ENCODE results near the gene EML1.

The EML1 gene

DNA sequence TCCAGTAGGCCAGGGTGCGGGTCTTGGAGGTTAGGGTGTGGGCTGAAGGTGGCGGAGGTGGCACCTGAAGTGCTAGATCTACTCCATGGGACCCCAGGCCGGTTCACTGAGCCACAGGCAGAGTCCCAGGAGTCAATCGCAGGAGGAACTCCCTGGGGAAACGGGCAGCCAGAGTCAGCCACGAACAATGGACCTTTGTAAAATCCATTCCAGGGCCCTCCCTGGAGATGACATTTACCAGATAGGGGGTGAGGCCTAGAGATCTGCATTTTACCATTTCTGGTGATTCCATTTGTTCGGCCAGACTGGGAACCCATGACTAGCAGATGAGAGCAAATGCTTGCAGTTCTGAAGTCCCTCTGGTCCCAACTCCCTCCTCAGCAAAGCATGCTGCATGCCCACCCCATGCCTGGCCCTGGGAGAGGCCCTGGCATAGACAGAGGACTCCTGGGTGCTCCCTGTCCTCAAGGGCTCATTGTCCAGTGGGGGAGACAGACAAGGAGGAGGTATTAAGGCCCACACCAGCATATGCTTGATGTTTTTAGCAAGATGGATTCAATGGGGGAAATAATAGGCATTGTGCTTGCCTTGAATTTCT is 115.5 kb downstream of the EML1 start:
- DNase-seq: no peak

DNA sequence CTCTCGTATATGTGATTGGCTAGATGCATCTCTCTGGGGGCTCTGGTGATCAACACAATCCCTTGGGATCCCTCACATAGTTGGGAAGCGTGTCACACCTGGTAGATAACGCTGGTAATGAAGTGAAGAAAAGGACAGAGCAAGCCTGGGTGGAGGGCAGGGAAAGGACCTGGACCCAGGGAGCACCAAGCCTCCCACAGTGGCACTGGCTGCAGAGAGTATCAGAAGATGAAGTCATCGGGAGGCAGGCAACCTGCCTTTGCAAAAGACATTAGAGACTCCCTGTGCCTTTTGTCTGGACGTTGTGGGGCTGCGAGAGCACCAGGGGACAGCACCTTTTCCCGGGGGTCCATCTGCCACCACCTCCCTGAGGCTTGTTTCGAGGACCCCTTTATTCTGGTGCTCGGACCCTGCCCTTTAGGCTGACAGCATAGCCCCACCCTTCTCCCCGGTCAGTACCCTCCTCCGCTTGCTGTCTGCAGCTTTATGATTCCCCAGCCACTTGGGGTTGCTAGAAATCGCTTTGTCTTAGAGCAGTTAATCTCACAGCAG is 116.4 kb downstream of the EML1 start:
- no peak for DNase-seq

DNA sequence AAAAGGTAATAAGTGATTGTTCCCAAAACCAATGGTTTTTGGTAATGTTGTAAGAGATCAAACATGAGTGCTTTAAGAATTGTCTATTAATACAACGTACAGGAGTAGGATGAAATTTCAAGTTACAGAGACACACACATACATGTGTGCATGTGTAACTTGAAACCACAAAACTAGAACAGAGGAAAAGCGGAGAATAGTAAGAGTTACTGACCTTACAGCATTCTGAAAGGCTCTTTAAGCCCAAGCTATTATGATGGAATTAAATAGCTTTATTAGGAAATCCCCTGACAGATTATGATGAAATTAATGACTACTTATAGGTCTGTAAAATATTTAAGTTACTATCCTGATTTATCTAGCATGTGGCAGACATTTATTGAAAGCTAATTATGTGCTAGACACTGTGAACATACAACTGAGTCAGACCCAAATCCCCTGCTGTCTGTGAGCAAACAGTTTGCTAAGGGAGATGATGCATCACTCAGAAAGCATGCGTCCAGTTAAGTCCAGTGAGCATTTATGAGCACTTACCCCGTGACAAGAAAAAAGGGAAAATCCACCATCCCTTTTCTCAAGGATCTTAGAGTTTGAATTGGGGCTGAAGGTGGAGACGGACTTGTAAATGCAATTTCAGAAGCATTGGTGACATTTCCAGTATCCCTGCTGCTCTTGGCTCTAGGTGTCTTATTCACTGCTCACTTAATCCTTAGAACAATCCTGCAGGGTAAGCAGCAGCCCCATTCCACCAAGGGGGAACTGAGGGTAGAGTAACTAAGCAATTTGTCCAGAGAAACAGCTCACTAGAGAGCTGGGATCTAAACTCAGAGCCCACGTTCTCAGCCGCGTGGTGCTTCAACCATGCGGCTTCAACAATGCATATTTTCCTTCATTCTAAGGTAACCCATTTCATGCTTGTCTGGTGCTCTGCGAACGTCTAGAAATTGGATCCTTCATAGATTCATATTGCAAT is 117.4 kb downstream of the EML1 start:
- DNase-seq: no peak

DNA sequence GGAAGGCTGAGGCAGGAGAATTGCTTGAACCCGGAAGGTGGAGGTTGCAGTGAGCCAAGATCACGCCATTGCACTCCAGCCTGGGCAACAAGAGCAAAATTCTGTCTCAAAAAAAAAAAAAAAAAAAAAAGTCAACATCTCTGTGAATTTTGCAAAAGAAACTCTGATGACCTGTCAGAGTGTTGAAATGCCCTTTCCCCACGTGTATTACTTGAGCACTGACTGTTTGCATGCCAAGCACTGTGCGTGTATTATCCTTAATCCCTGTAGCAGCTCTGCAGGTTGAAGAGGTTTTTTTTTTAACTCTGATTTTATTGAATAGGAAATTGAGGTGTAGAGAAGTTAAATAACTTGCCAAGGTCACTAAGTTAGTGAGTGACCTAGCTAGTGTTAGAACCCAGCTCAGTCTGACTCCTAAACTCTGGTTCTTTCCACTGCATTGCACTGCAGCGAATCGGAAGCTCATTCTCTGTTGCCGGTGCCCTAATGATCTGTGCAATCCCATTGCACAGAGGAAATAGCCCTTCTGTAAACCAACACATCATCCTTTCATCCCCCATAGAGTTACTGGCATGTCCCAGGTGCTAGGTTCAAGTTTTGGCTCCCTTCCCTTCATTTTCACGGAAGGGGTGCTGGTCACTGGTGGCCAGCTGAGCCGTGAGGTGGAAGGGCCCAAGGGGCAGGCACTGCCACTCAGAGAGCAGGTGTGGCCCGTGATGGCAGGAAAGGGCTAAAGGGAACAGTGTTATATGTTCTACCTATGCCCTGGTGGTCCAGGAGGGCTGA is 122.3 kb downstream of the EML1 start:
- DNase-seq: no peak

DNA sequence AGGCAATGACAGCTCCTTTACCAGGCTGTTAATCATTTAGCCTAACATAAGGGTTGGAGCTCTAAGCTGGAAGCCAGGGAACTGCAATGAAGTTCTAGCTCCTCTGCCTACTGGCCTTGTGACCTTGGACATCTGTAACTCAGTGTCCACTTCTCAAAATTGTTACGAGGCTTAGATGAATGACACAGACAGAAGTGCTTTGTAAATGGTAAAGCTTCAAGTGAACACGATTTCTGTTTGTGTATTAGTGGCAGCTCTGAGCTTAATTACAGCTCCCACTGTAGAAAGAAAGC is 122.8 kb downstream of the EML1 start:
- no peak for DNase-seq

DNA sequence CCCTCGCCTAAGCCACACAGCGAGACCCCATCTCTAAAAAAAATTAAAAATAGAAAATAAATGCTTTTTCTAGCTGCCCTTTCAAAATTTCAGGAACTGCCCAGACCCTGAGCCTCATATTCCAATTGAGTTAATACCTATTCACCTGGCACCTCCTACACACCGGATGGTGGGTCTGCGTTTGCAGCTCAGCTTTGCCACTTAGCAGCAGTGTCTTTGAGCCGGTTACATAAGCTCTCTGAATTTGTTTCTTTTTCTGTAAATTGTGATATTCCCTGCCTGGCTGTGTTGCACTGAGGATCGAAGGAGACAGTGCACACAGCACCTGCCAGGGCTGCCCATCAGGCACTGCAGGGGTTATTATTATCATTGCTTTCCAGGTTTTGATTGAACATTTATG is 125.6 kb downstream of the EML1 start:
- DNase-seq: no peak

DNA sequence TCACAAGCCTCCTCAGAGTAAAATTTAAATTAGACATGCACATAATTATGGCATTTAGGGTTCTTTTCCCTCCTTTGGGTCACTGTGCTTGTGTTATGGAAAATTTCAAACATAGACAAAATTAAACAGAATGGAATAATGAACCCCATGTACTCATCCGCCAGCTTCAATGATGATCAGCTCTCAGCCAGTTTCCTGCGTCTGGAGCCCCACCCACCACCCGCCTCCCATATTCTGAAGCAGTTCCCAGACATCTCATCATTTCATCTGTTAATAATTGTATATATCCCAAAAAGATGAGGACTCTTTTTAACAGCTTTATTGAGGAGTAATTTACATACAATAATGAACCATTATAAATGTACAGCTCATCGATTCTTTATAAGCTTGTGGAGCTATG is 128.2 kb downstream of the EML1 start:
- DNase-seq: no peak

DNA sequence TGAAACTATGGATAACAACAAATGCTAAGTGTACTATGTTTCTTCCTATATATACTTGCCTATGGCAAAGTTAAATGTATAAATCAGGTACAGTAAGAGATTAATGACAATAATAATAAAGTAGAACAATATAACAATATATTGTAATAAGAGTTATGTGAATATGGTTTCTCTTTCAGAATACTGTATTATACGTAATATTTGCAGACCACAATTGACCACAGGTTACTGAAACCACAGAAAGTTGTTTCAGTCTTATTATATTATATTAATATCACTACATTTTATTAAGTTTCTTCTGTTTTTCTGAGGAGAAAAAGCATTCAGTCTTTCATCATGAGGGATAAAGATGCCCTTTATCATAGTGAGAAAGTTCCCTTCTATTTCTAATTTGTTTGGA is 131.2 kb downstream of the EML1 start:
- no peak for DNase-seq

DNA sequence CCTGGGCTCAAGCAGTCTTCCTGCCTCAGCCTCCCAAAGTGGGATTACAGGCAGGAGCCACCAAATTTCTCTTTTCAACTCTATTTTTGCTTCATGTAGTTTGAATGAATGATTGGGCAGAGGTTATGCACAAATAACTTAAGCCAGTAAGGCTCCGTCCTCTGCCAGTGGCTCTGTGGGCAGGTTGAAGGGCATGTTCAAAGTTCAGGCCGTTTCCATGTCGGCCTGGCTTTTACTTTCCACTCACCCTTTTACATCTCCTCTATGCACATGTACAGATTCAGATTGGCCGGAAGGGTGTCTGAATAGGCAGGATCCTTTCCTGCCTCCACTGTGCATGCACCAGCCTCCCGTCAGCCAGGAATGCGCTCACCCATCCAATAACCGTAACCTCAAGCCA is 132.3 kb downstream of the EML1 start:
- no peak for DNase-seq

DNA sequence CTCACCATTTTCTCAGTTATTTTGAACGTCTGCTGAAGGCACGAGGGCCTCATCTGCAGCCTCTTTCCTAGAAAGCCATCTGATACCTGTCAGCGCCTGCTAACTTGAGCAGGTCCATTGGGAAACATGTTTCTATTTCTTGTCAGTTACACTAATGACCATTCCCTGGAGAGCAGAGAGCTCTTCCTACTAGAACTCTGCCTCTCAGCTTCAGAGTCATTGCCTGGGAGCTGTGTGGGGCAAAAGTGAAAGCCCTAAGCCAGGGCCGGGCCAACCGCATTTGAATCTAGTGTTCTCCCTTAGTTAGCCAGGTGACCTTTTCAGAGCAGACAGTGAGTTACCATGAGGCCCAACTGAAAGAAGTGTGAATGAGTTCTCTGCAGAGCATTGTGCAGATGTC is 135.8 kb downstream of the EML1 start:
- DNase-seq: no peak

DNA sequence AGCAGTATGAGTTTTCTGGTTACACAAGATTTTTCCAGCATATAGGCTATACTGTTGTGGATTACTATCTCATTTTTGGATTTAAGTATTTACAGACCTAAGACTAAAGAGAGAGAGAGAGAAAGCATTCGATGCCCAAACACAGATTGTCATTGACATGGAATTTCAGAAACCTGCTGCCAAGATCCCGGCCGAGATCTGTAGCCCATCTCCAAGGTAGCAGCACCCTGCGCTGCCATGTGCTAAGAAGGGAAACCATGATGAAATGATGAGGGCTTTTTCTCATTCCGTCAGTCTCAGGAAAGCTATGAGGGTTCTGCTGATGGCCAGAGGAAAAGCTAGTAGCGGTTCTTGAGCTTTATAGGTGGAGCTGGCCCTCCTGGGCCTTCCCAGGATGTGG is 136.4 kb downstream of the EML1 start:
- DNase-seq: no peak

DNA sequence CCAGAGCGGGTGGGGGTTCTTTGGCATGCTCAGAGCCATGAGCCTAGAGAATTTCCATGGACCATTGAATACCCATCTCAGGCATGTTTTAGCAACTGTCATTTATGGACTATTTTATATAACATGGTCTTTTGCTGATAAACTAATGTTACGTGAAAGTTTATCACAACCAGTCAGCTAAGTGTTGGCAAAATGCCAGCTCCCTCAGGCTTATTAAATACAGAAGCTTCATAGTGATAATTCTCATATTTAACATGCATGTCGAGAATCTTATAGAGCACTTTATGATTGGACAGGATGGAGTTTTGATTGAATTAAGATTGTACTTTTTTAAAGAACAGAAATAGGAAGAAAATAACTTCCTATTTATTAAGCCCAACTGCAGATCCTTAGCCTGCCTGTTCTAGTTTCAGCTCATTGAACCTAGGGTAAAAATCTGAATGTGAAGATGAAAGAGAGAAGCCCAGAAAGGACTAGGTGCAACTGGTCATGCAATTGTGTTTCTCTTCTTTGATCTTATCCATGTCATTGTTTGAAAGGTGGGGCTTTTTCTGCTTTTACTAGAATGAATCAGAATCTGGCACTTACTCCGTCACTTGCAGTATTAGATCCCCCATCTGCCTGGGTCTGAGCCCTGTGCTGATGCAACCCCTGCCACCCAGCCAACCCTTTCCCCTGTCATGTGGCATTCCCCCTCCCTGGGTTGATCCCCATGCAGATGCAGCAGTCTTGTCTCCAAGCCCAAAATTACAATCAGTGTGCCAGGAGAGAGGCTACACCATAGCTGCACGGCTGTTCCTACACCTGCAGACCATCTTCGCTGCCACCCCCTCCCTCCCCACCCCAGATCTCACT is 137.4 kb downstream of the EML1 start:
- DNase-seq: no peak

DNA sequence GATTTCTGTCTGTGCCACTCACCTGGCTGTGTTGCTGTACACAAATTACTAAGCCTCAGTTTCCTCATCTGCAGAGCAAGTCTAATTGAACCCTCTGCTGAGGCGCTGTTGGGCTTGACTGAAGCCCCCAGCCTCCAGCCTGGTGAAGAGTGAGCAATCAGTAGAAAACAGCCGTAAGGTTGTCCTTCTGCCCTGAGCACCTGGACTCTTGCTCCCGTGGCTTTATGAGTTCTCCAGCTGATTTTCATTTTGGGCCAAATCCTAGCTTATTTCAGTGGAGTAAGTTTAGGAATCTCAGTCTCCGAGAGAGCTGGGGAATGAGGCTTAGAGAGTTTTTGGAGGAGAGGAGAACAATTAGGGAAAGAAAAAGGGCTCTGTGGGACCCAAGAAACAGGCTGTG is 138.1 kb downstream of the EML1 start:
- no peak for DNase-seq

DNA sequence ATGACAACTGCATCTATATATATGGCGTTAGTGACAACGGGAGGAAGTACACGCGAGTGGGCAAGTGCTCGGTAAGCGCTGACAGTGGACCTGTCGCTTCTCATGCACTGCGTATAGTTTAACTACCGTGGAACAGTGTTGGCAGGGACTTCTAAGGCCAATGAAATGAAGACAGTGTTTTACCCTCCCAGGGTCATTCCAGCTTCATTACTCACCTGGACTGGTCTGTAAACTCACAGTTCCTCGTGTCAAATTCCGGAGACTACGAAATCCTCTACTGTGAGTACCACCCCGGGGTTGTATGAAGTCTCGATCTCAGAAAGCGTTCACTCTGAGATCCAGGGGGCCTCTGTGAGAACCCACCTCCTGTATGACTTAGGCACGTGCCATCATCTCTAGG is 142.8 kb downstream of the EML1 start:
- DNase-seq: no peak

DNA sequence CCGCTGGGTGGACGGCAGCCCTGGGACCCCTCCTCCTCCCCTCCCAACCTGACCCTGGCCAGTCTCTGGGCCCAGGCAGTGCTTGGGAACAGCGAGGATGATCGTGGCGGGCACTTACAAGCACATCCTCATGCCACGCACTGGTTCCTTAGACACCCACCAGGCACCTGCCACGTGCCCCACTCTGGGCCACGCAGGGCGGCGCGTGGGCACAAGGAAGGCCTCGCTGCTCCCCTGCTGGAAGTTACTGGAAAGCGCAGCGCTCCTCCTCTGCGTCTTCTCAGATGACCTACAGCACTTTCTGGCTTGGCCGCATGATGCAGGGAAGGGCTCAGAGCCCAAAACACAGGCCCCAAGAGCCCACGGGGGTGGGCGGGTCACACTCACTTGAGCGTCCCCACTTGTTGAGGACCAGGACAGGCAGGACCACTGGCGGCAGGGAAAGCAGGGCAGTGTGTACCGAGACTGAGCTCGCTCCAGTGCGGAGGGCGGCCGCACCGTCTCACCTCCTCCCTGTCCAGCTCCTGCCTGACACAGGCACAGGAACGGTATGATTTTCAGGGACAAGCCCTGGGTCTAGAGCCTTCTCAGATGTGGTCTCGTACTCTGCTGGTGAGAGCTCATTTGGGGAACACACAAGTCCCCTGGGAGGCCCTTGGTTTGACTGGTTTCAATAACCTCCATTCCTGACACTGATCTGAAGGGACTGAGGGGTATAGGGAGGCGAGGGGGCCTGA is 143.7 kb downstream of the EML1 start:
- no peak for DNase-seq

DNA sequence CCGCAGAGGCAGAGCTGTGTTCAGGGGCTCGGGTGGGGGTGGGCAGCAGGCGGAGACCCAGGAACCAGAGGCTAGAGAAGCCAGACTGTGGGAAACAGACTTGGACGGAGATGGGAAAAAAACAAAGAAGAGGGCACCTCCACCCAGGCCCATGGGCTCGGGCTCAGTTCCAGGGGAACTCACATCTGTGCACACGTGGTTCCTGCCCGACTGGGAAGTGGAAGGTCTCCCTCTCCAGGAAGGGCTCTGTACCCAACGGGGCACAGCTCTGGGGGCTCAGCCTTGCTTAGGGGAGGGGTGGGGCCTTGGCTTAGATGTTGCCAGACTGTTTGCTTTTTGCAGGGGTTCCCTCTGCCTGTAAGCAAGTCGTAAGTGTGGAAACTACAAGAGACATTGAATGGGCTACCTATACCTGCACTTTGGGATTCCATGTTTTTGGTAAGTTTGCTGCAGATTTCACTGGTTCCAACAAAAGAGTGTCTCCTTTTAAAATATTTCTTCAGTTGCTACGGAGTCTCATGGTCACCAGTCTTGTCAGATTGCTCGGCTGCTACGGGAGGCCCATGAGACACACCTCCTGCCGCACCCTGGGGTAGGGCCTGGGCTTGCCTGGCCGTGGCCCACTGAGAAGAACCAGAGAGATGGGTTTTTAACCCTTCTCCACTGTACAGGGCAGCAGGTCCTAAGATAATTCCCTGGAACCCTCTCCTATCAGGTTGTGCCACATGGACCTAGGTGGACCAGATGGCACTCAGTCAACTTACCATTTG is 144.4 kb downstream of the EML1 start:
- no peak for DNase-seq

DNA sequence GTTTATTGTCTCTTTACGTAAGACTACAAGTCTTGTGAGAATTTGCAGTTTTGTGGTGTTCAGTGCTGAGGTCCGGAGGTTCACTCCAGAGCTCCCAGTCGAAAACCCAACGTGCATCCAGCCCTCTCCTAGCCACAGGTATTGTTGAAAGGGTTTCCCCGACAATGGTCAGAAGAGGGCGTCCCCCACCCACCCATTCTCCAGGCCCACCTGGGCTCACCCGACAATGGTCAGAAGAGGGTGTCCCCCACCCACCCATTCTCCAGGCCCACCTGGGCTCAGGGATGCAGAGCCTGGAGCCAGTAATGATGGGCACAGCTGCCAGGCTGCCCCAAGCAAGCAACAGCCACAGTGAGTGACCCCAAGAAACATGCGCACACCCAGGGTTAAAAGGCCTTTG is 145.2 kb downstream of the EML1 start:
- no peak for DNase-seq

DNA sequence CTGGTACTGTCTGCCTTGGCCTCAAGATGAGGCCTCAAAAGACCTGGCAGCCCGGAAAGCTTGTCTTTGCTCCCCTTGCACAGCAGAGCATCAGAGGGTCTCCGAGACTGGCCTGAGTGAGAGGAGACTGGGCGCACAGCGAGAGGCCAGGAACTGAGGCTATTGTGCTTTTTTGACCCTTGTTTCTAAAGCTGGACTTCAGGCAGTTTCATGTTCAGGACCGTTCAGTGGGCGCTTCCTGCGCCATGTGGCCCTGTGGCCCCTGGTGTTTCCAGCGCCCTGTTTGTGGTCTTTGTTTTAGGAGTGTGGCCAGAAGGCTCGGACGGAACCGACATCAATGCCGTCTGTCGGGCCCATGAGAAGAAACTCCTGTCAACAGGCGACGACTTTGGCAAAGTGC is 145.7 kb downstream of the EML1 start:
- no peak for DNase-seq

DNA sequence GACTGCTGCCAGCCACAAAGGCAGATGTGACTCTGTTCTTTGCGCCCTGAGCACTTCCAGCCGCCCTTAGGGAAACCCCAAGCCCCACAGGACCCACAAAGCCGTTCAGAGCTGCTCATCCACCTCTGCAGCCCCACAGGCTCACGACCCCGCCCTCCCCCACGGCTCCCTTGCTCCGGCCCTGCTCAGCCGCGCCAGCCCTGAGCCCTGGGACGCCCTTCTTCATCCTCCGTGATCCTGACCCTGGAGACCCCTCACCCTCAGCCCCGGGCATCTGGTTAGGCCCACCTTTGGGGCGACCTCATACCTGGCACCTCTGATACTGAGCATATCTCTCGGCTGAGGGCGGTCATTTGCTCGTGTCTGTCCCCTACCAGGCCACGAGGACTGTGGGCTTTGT is 146.2 kb downstream of the EML1 start:
- no peak for DNase-seq

DNA sequence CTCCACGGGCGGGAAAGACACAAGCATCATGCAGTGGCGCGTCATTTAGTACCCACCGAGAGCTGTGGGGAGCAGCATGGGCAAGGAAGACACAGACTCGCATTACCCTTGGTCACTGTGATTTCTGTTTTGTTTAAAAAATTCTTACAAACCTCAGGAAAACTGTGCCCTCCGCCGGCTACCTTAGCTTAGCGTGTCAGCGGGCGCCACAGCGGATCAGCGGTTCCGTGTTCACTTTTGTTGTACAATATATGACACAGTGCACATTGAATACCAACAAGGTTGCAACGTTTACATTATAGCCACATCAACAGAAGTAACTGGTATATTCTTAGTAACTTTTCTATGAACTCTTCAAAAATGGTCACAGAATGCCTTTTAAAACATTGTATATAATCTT is 146.9 kb downstream of the EML1 start:
- DNase-seq: no peak

DNA sequence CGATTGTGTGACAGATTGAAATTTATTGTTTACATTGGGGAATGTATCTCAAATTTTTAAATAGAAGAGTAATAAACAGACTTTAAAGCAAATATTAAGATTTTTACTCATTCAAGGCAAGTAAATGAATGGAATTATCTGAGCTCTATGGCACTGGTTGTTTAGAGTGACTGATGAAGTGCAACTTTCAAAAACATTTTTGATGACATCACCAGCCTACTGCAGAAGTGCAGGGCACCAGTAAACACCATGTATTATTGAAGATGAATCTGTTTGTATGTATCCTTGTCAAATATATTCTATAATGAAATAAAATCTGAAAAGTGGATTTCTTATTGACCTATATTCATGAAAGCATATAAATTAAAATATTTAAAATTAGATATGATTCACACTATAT is 148.0 kb downstream of the EML1 start:
- no peak for DNase-seq

Data from NCI-H1417 treated with DMSO at 0.1 percent for 48 hours (cell line).